TTC549 (cell line): Measurements from ENCODE around the gene ADRA1B.

Source experiments
- FAIRE-seq: peaks from 2 replicates; lab custom pipeline; 2012; peaks lifted over from hg19 to GRCh38; lab: Jason Lieb, UNC

ADRA1B gene

GRCh38 chr5:159901772-159902171 is 14.5 kb upstream of the ADRA1B start:
- no peak for FAIRE-seq

DNA sequence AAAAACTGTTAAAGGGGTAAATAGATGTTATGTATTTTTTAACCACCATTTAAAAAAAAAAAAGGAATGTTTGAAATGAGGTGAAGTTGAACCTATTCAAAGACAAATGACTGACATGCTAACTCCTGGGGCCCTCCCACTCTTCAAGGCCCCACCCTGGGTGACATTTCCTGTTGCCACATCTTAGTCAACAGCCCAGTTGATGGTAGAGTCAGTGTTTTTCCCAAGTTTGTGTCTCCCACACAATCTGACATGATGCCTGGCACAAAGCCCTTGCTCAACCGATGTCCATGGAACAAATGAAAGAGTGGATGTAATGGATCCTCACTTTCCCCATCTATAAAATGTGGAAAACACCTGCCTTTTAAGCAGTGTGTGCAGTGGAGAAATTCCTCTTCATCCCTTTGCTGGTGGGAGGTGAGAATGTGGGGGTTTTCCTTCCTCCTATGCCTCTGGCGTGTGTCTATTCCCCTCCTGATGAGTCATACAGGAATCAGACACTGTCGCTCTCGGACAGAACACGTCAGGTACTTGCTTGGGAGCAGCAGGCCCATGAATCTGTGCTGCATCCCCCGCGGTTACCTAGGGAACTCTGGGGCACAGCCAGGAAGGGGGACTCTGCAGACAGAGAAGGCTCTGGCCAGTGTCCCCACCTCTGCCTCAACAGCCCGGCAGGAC is 13.7 kb upstream of the ADRA1B start:
- FAIRE-seq, result no peak

GRCh38 chr5:159903131-159903530 is 13.2 kb upstream of the ADRA1B start:
- no peak for FAIRE-seq

DNA sequence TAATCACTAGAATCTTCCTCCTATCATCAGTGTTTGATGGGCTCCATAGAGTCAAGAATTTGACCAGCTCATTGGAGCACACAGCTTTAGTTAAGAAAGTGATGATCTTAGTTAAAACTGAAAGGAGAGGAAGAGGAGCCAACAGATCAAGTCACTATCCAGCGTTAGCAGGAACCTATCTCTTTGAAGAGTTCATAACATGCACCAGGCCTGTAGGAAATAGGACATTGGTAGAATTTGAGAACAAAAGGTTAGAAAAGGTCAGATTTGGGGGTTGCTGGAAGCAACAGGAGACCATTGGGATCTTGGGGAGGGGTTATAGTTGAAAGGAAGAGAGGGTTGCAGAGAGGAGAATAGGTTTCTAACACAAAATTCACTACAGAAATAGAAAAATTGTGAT is 11.4 kb upstream of the ADRA1B start:
- no peak for FAIRE-seq

DNA sequence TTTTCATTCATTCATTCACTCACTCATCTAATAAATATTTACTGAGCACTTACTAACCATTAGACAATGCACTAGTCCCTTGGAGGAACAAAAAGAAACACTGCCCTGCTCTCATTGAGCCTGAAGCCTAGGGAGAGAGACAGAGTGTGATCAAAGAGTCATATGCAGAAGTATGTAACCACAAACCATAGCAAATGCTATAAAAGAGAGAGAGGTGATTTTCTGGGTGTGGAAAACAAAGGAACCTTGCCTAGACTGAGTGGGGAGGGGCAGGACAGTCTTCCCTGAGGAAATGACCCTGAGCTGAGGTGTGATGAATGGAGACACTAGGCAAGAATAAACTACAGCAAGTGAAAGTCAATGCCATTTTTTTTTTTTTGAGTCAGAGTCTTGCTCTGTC is 10.8 kb upstream of the ADRA1B start:
- FAIRE-seq, result no peak

- no peak for FAIRE-seq
These were observed 9.8 kb upstream of the ADRA1B start for GRCh38 chr5:159906463-159906862.

DNA sequence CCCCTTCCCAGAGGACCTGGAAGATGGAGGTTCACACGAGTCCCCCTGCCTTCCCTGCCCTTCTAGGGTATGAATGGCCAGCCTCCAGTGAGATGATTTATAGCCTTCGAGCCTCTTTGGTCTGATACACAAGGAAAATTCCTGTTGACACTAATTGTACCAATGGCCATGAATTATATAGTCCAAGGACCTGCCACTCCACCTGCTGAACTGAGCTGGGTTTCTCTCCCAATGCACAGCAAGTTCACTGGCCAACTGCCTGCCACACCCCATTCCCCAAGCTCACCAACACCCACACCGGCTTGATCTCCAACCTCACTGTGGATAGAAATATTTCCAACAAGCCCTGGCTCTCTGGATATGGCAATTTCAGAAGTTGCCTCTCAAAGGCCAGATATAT is 9.3 kb upstream of the ADRA1B start:
- FAIRE-seq, result no peak

DNA sequence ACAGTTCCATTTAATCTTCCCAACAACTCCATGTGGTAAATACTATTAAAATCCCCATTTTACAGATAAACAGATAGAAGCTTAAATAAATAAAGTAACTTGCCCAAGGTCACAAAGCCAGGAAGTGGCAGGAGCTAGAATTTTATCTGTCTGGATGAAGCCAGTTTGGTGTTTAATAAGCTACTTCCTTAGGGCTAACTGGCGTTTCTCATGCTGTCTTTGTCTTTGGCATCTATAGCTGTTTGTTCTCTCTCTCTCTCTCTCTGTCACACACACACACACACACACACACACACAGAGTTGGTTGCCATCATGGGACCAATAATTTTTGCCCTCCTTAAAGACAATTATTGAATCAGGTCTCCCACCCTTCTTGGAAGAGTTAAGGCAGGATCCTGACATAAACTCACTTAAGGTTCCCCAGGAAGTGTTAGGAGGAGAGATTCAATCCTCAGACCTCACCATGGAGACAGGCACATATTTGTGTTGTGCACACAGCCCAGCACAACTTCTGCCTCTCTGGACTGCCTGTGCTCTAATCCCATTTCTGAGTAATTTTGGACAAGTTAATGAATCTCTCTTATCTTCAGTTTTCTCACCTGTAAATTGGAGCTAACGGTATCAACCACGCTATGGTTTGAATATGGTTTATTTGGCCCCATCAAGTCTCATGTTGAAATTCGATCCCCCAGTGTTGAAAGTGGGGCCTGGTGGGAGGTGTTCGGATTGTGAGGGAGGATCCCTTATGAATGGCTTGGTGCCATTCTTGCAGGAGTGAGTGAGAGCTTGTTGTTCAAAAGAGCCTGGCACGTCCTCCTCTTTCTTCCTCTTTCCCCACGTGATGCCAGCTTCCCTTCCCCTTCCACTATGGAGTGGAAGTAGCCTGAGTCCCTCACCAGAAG is 8.3 kb upstream of the ADRA1B start:
- no peak for FAIRE-seq

GRCh38 chr5:159908591-159908940 is 7.7 kb upstream of the ADRA1B start:
- no peak for FAIRE-seq

DNA sequence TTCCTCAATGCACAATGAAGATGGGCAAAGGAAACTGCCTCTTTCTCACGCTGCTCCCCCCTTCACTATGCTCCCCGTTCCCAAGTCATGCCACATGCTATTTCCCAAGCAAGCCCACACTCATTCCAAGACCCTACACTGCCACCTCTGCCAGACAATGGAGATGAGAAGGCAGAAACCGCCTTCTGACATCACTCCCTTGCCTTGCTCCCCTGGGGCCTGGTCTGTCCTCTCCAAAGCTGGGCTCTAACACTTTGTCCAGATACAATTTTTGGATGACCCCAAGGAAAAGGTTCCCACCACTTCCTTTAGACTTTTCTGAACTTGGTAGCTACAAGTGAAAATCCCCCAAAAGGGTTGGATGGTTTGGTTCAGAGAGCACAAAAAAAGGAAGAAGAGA is 7.2 kb upstream of the ADRA1B start:
- no peak for FAIRE-seq

DNA sequence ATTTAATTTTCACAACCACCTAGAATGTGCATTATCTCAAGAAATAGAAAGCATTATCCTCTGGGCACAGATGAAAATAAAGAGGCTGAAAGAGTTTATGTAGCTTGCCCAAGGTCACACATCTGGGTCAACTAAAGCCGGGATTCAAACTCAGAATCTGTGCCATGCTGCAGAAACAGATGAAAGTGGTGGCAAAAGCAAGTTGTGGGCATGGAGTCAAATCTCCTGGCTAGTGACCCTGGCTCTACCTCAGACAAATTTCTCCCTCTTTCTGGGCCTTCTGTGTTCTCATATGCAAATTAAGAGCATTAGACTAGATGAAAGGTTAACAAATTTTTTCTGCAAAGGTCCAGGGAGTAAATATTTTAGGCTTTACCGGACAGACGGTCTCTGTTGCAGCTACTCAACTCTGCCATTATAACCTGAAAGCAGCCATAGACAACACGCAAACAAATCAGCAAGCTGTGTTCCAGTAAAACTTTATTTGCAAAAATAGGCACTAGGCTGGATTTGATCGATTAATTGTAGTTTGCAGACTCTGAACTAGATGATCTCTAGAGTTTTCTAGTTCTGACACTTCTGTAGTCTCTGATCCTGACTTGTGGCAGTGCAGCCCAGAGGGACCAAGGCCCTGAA is 6.0 kb upstream of the ADRA1B start:
- FAIRE-seq, result no peak

- FAIRE-seq, result no peak
These were observed 5.4 kb upstream of the ADRA1B start for GRCh38 chr5:159910843-159911229.

GRCh38 chr5:159911349-159911748 is 4.9 kb upstream of the ADRA1B start:
- no peak for FAIRE-seq

DNA sequence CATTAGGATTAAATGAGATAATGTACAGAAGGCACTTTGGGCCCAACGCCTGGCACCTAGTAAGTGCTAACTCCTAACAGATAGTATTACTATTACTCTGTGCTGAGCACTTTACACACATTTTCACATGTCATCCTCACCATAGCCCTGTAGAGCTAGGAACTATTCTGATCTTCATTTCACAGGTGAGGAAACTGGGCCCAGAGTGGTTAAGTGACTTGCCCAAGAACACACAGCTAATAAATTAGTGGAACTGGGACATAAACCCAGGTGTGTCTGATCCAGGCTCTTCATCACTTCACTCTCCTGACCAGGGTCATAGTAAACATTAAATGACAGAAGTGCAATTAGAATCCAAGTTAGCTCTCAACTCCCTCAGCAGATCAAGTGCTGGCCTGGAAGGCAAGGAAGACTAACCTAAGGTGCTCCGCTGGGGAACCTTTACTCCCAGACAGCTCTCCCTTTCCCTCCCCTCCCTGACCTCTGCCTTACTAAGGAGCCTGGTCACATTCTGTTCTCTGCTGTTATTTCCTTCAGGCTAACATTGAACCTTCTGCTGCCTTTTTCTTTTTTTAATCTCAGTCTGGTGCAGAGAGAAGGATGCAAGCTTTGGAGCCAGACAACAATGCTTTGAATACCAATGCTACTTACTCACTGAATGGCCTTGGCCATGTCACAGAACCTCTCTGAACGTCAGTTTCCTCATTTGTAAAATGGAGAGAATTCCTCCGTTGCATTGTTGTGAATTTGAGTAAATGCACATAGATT is 4.1 kb upstream of the ADRA1B start:
- no peak for FAIRE-seq

- no peak for FAIRE-seq
These were observed 3.2 kb upstream of the ADRA1B start for GRCh38 chr5:159913048-159913447.

DNA sequence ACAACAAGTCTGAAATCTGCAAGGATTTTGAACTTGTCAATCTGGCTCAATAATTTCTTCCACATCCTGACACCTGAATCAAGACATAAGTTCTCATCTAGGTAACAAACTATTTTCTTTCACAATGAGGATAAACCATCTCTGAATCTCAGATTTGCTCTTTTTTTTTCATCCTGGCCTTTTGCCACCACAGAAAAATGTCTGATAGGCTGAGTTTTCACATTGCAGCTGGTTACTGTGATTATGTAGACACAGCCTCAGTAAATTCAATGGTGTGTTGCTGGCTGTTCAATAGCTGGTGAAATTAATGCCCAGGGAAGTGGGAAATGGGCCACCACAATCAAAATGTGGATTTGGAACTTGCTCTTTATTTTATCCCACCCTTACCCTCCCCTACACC is 2.8 kb upstream of the ADRA1B start:
- no peak for FAIRE-seq

DNA sequence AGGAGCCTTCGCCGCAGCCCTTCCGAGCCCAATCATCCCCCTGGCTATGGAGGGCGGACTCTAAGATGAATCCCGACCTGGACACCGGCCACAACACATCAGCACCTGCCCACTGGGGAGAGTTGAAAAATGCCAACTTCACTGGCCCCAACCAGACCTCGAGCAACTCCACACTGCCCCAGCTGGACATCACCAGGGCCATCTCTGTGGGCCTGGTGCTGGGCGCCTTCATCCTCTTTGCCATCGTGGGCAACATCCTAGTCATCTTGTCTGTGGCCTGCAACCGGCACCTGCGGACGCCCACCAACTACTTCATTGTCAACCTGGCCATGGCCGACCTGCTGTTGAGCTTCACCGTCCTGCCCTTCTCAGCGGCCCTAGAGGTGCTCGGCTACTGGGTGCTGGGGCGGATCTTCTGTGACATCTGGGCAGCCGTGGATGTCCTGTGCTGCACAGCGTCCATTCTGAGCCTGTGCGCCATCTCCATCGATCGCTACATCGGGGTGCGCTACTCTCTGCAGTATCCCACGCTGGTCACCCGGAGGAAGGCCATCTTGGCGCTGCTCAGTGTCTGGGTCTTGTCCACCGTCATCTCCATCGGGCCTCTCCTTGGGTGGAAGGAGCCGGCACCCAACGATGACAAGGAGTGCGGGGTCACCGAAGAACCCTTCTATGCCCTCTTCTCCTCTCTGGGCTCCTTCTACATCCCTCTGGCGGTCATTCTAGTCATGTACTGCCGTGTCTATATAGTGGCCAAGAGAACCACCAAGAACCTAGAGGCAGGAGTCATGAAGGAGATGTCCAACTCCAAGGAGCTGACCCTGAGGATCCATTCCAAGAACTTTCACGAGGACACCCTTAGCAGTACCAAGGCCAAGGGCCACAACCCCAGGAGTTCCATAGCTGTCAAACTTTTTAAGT is 819 bp downstream of the ADRA1B start:
- no peak for FAIRE-seq

GRCh38 chr5:159917994-159918393 is 1.7 kb downstream of the ADRA1B start:
- no peak for FAIRE-seq

- FAIRE-seq, result no peak
These were observed 5.4 kb downstream of the ADRA1B start for GRCh38 chr5:159921721-159922120.

- no peak for FAIRE-seq
These were observed 6.7 kb downstream of the ADRA1B start for GRCh38 chr5:159923008-159923407.

DNA sequence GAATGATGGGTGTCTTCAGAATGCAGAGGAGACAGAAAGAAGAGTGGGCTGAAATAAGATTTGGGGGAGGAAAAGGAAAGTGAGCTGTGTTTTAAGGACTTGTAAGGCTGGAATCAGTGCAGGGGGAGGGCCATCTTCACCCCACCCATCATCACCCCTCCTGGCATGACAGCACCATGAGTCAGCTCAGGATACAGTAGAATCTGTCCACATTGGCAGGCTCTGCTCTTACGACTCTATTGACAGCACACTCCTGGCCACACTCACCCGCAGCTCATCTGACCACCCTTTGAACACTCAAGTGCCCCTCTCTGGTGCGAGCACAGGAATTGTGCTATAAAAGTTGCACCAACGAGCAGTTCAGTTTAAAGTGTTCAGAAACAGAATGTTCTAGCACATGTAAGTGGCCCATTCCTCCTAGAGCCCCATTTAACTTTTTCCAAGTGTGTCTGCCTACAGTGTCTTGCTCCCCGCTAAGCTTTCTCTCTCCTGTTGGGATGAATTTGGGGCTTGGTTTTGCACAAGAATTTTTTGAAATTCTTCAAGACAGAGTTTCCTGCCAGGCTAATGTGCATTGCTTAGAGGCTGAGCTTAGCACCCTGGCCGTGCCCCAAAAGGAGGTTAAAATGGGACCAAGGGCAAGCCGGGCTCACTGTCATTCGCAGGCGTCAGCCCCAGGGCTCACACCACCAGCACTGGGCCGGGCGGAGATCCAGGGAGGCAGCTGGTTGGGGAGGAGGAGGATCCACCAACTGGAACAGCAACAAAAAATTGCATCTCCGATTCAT is 12.0 kb downstream of the ADRA1B start:
- no peak for FAIRE-seq
